ENCODE data around the gene RNF169. TPM values are rescaled to one million over a fixed set of nuclear protein-coding genes. Genes with fewer than 3 reads are reported as not detected.

The RNF169 gene
- total and polyA plus RNA-seq, 9 of the 15 experiments (the other 6 are each of a cell fraction or from before 2014, with no cell fraction given), result 0.68 to 18.1 (median 10.1) TPM

DNA sequence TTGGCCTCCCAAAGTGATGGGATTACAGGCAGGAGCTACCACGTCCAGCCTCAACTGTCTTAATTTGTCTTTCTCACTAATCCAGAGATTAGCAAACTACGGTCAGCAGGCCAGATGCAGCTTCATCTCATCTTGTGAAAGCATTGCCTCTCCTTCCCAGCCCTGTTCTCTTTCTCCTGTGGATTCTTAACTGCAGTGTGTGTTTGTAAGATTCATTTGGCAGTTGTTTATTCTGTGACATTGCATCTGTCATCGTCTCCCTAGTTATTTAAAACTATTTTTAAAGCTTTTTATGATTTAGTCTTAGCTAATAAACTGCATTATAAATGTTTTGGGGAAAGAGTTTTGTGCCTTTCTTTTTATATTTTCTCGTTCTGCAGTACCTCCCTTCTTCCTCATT is 29.2 kb downstream of the RNF169 start (continued):
- TF ChIP-seq JUND (IDR thresholded peaks at IDR 0.05; ENCODE audit: borderline replicate concordance, low read depth, low read length), result no peak
- no peak for TF ChIP-seq JUND (tag; IDR thresholded peaks at IDR 0.05; ENCODE audit: borderline replicate concordance, low read depth, low read length)
- no peak for TF ChIP-seq ZNF41 (CRISPR knock-in tag; conservative IDR thresholded peaks at IDR 0.05)
- TF ChIP-seq ZNF3 (CRISPR knock-in tag; IDR thresholded peaks at IDR 0.05), result no peak

DNA sequence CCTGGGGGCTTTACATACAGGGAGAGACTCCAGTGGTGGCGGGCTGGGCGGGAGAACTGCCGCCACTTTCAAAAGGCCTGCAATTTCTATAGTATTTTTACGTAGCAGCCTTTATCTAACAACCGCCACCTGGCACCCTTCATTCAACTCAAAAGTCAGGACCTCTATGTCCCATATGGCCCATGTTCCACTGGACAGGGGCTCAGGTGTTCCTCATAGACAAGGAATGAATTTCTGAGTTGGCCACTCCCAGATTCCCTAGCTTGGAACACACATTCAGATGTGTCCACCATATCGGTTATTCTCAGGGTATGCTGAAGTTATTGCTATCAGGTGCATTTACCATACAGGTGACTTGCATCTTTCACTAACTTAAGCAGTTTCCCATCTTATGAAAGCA is 29.9 kb downstream of the RNF169 start:
- no peaks in the 10 kb centered on the region for H4K20me1 ChIP-seq (replicated peaks; ENCODE audit: control insufficient read depth, insufficient read depth, low read length)
- ChIA-PET POLR2A (no interaction called here), CTCF (ENCODE audit: low intra/inter-chr PET ratio) (no interaction called here)
- H3K9ac ChIP-seq (ENCODE audit: insufficient read depth in 1 of 2, low read depth in 2 of 2, low read length in 2 of 2), result no peak overlapping the region
- H2AFZ ChIP-seq (ENCODE audit: low read depth, low read length), result no peak overlapping the region
- ATAC-seq (no peak), FAIRE-seq (no peak), DNase-seq (ENCODE audit: extremely low read depth in 1 of 4, low spot score in 3 of 4) (peak in 2 of 4 experiments; percentile 11 to 12)
- TF ChIP-seq, protein P1, sequence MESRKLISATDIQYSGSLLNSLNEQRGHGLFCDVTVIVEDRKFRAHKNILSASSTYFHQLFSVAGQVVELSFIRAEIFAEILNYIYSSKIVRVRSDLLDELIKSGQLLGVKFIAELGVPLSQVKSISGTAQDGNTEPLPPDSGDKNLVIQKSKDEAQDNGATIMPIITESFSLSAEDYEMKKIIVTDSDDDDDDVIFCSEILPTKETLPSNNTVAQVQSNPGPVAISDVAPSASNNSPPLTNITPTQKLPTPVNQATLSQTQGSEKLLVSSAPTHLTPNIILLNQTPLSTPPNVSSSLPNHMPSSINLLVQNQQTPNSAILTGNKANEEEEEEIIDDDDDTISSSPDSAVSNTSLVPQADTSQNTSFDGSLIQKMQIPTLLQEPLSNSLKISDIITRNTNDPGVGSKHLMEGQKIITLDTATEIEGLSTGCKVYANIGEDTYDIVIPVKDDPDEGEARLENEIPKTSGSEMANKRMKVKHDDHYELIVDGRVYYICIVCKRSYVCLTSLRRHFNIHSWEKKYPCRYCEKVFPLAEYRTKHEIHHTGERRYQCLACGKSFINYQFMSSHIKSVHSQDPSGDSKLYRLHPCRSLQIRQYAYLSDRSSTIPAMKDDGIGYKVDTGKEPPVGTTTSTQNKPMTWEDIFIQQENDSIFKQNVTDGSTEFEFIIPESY (CRISPR knock-in tag; IDR thresholded peaks at IDR 0.05), result peak; percentile 84
- TF ChIP-seq CBFA2T3 (IDR thresholded peaks at IDR 0.05), result peak; percentile 15; the same call in 1 of the 2 replicates
- TF ChIP-seq, protein P2, sequence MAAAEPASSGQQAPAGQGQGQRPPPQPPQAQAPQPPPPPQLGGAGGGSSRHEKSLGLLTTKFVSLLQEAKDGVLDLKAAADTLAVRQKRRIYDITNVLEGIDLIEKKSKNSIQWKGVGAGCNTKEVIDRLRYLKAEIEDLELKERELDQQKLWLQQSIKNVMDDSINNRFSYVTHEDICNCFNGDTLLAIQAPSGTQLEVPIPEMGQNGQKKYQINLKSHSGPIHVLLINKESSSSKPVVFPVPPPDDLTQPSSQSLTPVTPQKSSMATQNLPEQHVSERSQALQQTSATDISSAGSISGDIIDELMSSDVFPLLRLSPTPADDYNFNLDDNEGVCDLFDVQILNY (CRISPR knock-in tag; IDR thresholded peaks at IDR 0.05), result no peak
- H3K79me2 ChIP-seq (ENCODE audit: control insufficient read depth, insufficient read depth, low read length), result peaks cover 49% of the 10 kb centered on the region
- H3K4me3 ChIP-seq, result no peak overlapping the region
- in situ Hi-C loops (cut with MboI), result no loop called here
- no peaks in the 10 kb centered on the region for H3K9me3 ChIP-seq (replicated peaks; ENCODE audit: control insufficient read depth, insufficient read depth, low read depth, low read length)
- 94% methylated on average over 6 of the region's 6 CpGs for WGBS (ENCODE audit: insufficient coverage, low coverage, missing lambda C conversion rate)
- no TSS peak for BruUV-seq (replicated peaks)
- H3K4me1 ChIP-seq (replicated peaks in 1 of 2; ENCODE audit: control insufficient read depth in 2 of 2, insufficient read depth in 2 of 2, low read length in 2 of 2), result no peaks in the 10 kb centered on the region; a peak in 3 of 5 replicates
- H3K4me2 ChIP-seq (ENCODE audit: insufficient read depth, low read length), result no peak overlapping the region
- no peaks in the 10 kb centered on the region for H3K27me3 ChIP-seq (ENCODE audit: control insufficient read depth in 2 of 2, insufficient read depth in 2 of 2, low read length in 2 of 2)
- no peak overlapping the region for H3K27ac ChIP-seq (ENCODE audit: extremely low read depth, low read depth, low read length)
- intact Hi-C loops (cut with micrococcal nuclease), result no loop called here
- peaks cover 8% of the 10 kb centered on the region; the same call in 2 of the 3 replicates for H3K36me3 ChIP-seq (ENCODE audit: control insufficient read depth, insufficient read depth, low read length)
- no peaks in the 10 kb centered on the region for H3K9me1 ChIP-seq (ENCODE audit: control insufficient read depth, insufficient read depth, low read length)

Measured in K562 (cell line).